Ectodermal cell (in vitro differentiated cells): ENCODE results near the gene DGCR8.

Experiments
- H3K27ac ChIP-seq: 2 replicates; pipeline ENCODE4 v1.7.0; 2013; ENCODE audit warnings: mild to moderate bottlenecking, low read depth, low read length; ENCODE audit not compliant: insufficient read depth, poor library complexity, severe bottlenecking
- H3K27me3 ChIP-seq: 2 replicates; pipeline ENCODE4 v1.7.0; 2013; ENCODE audit warnings: mild to moderate bottlenecking, low read length; ENCODE audit not compliant: insufficient read depth, control insufficient read depth, poor library complexity, severe bottlenecking
- H3K36me3 ChIP-seq: one replicate; pipeline ENCODE4 v1.7.0; 2013; ENCODE audit warnings: low read length; ENCODE audit not compliant: control insufficient read depth, insufficient read depth
- H3K4me1 ChIP-seq: one replicate; pipeline ENCODE4 v1.7.0; 2013; ENCODE audit warnings: low read length; ENCODE audit not compliant: control insufficient read depth, insufficient read depth
- H3K4me3 ChIP-seq: 2 replicates; pipeline ENCODE4 v1.7.0; 2013; ENCODE audit warnings: low read depth, low read length, control low read depth; ENCODE audit not compliant: insufficient read depth
- H3K9me3 ChIP-seq: 2 replicates; pipeline ENCODE4 v1.7.0; 2013; ENCODE audit warnings: mild to moderate bottlenecking, low read length, moderate library complexity; ENCODE audit not compliant: control insufficient read depth
- WGBS, 2 experiments: methylation state at CpG; one replicate each; pipeline ENCODE4 v1.1.7; 2013; ENCODE audit warnings: missing lambda C conversion rate in 2 of 2; 5-methylcytosine and 5-hydroxymethylcytosine counted together

Gene DGCR8

DNA sequence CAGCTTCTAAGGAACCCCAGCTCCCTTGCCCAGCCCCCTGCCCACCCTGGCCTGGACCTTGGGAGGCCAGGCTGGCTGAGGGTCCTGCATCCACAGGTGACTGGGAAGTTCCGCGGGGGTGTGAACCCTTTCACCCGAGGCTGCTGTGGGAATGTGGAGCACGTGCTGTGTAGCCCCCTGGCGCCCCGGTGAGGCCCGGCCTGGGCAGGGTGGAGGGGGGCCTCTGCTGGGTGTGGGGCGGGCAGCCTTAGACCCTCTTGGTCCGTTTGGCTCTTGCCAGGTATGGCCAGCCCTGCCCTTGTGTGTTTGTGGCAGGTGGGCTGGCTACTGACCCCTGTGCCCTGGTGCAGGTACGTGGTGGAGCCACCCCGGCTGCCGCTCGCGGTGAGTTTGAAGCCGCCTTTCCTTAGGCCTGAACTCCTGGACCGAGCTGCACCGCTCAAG lies 60.5 kb downstream of the DGCR8 start:
- no peaks in the 10 kb centered on the region for H3K27me3 ChIP-seq
- no peaks in the 10 kb centered on the region for H3K4me1 ChIP-seq
- no peak overlapping the region for H3K27ac ChIP-seq
- no peak overlapping the region for H3K4me3 ChIP-seq
- no peaks in the 10 kb centered on the region for H3K9me3 ChIP-seq
- no peaks in the 10 kb centered on the region for H3K36me3 ChIP-seq
- 95 to 96% methylated on average over 17 of the region's 17 CpGs for WGBS, 2 experiments

DNA sequence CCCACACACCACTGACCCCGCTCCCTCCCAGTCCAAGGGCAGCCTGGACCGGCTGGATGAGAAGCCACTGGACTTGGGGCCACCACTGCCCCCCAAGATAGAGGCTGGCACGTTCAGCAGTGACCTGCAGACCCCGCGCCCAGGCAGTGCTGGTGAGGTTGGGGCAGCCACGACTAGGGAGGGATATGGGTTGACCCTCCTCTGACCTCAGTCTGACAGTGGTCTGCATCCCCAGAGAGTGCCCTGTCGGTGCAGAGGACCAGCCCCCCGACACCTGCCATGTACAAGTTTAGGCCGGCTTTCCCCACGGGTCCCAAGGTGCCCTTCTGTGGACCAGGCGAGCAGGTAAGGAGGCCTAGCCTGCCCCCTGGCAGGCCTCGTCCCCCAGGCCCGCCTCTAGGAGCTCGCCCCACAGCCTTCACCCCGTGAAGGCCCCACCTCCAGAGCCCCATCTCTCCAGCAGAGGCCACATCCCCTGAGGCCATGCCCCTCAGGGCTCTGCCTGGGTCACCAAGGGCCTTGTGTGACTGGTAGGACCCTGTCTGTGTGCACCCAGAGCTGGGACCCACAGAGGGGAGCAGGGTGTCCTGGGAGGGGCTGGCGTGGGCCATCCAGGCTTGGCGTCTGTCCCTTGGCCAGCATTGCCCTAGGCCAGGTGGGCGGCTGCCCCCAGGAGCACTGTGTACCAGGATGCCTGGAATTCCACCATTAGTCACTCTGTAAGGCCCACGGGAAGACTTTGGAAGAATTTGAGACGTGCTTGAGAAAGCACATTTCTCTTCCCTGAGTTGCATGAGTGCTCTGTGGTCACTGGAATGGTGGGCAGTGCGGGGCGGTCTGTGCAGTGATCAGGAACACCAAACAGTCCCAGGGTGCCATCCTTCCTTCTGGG lies 61.4 kb downstream of the DGCR8 start:
- H3K4me3 ChIP-seq = no peak overlapping the region
- H3K27me3 ChIP-seq = no peaks in the 10 kb centered on the region
- WGBS, 2 experiments = 94 to 95% methylated on average over 22 of the region's 22 CpGs
- no peak overlapping the region for H3K27ac ChIP-seq
- no peaks in the 10 kb centered on the region for H3K36me3 ChIP-seq
- H3K4me1 ChIP-seq = no peaks in the 10 kb centered on the region
- no peaks in the 10 kb centered on the region for H3K9me3 ChIP-seq

DNA sequence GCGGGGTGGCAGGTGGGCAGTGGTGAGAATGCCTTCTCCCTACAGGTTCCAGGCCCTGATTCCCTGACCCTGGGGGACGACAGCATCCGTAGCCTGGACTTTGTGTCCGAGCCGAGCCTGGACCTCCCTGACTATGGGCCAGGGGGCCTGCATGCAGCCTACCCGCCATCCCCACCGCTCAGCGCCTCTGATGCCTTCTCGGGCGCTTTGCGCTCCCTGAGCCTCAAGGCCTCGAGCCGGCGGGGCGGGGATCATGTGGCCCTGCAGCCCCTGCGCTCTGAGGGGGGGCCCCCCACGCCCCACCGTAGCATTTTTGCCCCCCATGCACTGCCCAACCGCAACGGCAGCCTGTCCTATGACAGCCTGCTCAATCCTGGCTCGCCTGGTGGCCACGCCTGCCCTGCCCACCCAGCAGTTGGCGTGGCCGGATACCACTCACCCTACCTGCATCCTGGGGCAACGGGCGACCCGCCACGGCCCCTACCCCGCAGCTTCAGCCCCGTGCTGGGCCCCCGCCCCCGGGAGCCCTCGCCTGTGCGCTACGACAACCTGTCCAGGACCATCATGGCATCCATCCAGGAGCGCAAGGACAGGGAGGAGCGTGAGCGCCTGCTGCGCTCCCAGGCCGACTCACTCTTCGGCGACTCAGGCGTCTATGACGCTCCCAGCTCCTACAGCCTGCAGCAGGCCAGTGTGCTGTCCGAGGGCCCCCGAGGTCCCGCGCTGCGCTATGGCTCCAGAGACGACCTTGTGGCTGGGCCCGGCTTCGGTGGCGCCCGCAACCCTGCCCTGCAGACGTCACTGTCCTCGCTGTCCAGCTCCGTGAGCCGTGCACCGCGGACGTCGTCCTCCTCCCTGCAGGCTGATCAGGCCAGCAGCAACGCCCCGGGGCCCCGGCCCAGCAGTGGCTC lies 62.9 kb downstream of the DGCR8 start:
- no peak overlapping the region for H3K4me3 ChIP-seq
- 95 to 96% methylated on average over 65 of the region's 65 CpGs for WGBS, 2 experiments
- H3K9me3 ChIP-seq = no peaks in the 10 kb centered on the region
- H3K36me3 ChIP-seq = no peaks in the 10 kb centered on the region
- no peaks in the 10 kb centered on the region for H3K4me1 ChIP-seq
- no peak overlapping the region for H3K27ac ChIP-seq
- H3K27me3 ChIP-seq = no peaks in the 10 kb centered on the region

DNA sequence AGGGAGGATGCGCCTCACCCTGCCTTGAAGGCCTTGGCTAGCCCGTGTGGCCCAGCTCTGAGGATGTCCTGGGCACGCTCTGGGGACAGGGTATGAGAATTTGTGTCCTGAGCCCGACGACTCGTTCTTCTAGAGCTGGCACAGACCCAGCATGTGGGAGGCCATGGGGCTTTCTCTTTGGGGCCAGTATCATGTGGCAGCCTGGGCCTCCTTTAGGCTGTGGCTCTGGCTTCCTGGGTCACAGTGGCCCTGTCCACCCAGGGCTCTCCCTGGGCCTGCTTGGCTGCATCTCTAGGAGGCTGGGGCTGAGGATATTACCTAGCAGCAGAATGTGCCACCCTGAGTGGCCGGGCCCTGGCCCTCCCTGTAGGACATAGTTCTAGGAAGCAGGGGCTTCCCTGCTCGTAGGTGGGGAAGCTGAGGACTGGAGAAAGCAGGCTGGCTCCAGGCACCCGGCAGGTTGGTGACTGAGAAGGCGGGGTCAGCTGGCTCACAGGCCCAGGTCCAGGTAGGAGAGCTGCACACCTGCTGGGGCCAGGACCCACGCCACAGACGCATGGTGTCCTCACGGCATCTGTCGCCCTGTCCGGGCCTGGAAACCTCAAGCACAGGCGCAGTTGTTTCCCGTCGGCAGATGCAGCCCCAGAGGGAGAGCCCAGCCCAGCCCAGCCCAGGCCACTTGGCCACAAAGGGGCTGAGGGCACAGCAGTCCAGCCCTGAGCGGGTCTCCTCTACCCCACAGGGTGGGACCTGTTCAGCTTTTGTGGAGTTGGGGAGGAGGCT lies 64.0 kb downstream of the DGCR8 start:
- Histone ChIP-seq H3K27ac (no peak overlapping the region), H3K9me3 (no peaks in the 10 kb centered on the region), H3K4me1 (no peaks in the 10 kb centered on the region), H3K4me3 (no peak overlapping the region), H3K36me3 (no peaks in the 10 kb centered on the region), H3K27me3 (no peaks in the 10 kb centered on the region)
- 94 to 95% methylated on average over 19 of the region's 19 CpGs for WGBS, 2 experiments

DNA sequence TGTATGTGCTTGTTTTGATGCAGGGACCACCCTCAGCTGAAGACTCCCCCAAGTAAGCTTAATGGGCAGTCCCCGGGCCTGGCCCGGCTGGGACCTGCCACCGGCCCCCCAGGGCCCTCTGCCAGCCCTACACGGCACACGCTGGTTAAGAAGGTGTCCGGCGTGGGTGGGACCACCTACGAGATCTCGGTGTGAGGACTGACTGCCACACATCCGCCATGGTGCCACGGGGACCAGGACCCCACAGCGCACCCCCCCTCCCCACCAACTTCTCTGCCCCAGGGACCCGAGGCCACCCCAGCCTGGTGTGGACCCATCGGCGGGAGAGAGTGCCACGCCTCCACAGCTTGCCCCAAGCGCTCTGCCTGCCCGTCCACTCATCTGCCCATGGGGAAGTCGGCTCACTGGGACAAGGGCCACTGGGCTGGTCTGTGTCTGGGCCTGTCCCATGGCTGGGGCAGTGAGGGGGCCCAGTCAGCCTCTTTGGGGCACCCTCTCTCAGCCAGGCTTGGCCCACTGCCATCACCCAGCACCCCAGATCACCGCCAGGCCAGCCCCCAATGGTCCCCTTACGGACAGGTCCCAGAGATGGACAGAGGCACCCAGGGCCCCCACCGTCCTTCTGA lies 65.3 kb downstream of the DGCR8 start:
- WGBS, 2 experiments = 95% methylated on average over 22 of the region's 22 CpGs
- no peaks in the 10 kb centered on the region for H3K4me1 ChIP-seq
- H3K27me3 ChIP-seq = no peaks in the 10 kb centered on the region
- no peak overlapping the region for H3K4me3 ChIP-seq
- no peaks in the 10 kb centered on the region for H3K9me3 ChIP-seq
- no peak overlapping the region for H3K27ac ChIP-seq
- no peaks in the 10 kb centered on the region for H3K36me3 ChIP-seq

DNA sequence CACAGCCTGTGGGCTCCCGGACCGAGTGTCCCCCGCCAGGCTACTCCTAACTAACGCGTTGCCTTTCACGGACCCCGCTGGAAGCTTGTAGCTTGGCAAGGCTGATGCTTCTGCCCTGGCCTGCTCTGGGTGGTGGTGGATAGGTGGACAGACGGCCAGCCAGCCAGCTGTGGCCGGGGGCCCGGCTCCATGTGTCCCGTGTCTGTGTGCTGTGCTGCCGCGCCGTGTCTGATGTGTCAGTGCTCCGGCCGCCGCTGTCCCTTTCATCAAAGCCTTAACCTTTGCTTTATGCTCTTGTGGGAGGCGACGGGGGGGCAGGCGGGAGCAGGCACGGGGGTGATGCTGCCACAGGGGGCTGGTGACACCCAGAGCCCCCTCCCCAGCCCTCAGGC lies 65.8 kb downstream of the DGCR8 start:
- Histone ChIP-seq H3K27ac (no peak overlapping the region), H3K4me3 (no peak overlapping the region), H3K4me1 (no peaks in the 10 kb centered on the region), H3K27me3 (no peaks in the 10 kb centered on the region), H3K9me3 (no peaks in the 10 kb centered on the region), H3K36me3 (no peaks in the 10 kb centered on the region)
- 95% methylated on average over 21 of the region's 21 CpGs for WGBS, 2 experiments

DNA sequence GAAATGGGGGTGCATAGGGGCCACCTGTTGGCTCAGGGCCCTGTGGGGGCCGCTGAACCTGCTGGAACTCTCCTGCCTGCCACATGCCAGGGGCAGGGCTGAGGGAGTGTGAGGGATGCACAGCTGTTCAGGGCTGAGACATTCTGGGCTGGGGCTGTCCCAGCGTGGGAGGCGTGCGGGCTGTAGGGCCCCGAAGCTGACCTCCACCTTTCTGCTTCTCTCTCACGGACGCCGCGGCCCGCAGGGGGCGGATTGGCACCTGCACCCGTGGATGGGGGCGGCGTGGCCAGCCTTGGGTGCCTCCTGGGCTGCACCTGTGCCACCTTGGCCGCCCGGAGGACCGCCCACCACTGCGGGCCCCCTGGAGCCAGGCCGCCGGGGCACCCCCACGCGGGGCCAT lies 66.7 kb downstream of the DGCR8 start:
- 91 to 92% methylated on average over 22 of the region's 22 CpGs for WGBS, 2 experiments
- H3K4me1 ChIP-seq = no peaks in the 10 kb centered on the region
- H3K36me3 ChIP-seq = no peaks in the 10 kb centered on the region
- no peaks in the 10 kb centered on the region for H3K9me3 ChIP-seq
- H3K27me3 ChIP-seq = no peaks in the 10 kb centered on the region
- no peak overlapping the region for H3K4me3 ChIP-seq
- no peak overlapping the region for H3K27ac ChIP-seq

DNA sequence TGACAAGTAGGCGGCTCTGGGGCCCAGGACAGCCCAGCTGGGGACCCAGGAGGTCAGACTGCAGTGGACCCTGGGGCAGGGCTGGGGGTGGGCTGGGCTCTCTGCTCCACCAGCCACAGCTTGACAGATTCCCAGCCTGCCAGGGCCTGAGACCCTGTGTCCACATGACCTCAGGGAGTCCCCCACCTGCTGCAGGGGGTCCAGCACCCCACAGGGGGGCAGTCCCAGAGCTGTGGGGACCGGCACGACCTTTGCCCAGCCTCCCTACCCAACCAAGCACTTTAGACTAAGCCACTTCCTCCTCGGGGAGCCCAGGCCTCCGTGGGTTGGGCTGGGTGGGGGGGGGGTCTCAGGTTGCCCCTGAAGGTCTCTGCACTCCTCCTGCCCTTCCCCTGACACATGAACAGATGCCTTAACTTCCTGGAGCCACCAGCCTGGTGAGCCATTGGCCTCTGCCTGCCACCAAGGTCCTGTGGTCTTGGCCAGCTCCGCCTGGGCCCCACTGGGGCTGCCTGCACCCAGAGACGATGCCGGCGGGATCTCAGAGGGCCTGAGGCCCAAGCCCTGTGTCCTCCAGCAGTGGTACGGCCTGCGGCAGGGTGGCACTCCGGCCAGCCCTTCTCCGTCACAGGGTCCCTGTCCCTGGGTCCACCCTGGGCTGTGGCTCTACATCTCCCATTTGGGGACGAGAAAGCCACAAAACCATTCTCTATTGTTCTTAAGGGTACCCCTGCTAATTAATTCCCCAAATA lies 67.4 kb downstream of the DGCR8 start:
- H3K36me3 ChIP-seq = no peaks in the 10 kb centered on the region
- no peaks in the 10 kb centered on the region for H3K27me3 ChIP-seq
- no peak overlapping the region for H3K4me3 ChIP-seq
- no peaks in the 10 kb centered on the region for H3K9me3 ChIP-seq
- 92% methylated on average over 14 of the region's 14 CpGs for WGBS, 2 experiments
- no peak overlapping the region for H3K27ac ChIP-seq
- H3K4me1 ChIP-seq = no peaks in the 10 kb centered on the region

DNA sequence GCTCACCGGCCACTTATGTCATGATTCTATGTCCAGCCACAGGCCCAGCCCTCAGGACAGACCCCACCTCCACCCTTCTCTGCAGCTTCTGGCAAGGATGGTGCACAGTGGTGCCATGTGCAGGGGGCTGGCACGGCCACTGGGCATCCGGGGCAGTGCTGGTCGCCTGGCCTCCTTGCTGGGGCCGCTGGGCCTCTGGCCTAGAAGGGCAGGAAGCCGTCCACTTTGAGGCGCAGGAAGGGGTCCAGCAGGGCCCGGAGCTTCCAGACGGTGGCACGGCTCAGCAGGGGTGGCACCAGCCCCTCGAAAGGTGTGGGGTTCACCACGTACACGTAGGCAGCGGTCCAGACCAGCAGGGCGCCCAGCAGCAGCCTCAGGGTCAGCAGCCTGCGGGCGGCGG lies 68.4 kb downstream of the DGCR8 start:
- Histone ChIP-seq H3K36me3 (no peaks in the 10 kb centered on the region), H3K27ac (no peak overlapping the region), H3K4me1 (no peaks in the 10 kb centered on the region), H3K4me3 (no peak overlapping the region), H3K27me3 (no peaks in the 10 kb centered on the region), H3K9me3 (no peaks in the 10 kb centered on the region)
- WGBS, 2 experiments = 95% methylated on average over 18 of the region's 18 CpGs
